Breast epithelium (tissue), 4 donors: ENCODE measurements around the gene RNH1. TPM values are rescaled to one million over a fixed set of nuclear protein-coding genes. Genes with fewer than 3 reads are reported as not detected.

Source experiments
- DNase-seq, 2 donors: peaks; one replicate each; pipeline ENCODE4 v3.0.0-alpha.2; 2019; ENCODE audit warnings: low spot score in 2 of 2
- H3K27ac ChIP-seq, 2 donors: fragments of 200-600 bp; sonication (generic) in 1 of 2; one replicate each; pipeline ENCODE4 v1.5.1; 2016 to 2019; ENCODE audit warnings: mild to moderate bottlenecking in 1 of 2
- H3K27me3 ChIP-seq, 2 donors: fragments of 200-600 bp; sonication (generic) in 1 of 2; one replicate each; pipeline versions ENCODE4 v1.5.1 to v1.6.0; 2017 to 2019; ENCODE audit warnings: control low read depth in 1 of 2, mild to moderate bottlenecking in 1 of 2
- H3K36me3 ChIP-seq: fragments of 200-600 bp; one replicate; pipeline ENCODE4 v1.5.1; 2019
- H3K4me1 ChIP-seq, 2 donors: fragments of 200-600 bp; sonication (generic); one replicate each; pipeline ENCODE4 v1.5.1; 2016 to 2019; ENCODE audit warnings: control low read depth in 1 of 2
- H3K4me3 ChIP-seq, 3 donors: fragments of 200-600 bp; sonication (generic); 1 replicate in 2 of 3; 2 replicates in 1 of 3; pipeline ENCODE4 v1.5.1; 2016 to 2019; ENCODE audit warnings: mild to moderate bottlenecking in 3 of 3, moderate library complexity in 2 of 3
- H3K9me3 ChIP-seq, 2 donors: fragments of 200-600 bp; sonication (generic) in 1 of 2; one replicate each; pipeline ENCODE4 v1.5.1; 2016 to 2019; ENCODE audit warnings: control low read depth in 1 of 2
- POLR2A ChIP-seq: fragments of 450-650 bp; IDR thresholded peaks from one replicate; pipeline ENCODE4 v1.6.1; 2016; ENCODE audit warnings: antibody characterized with exemption, mild to moderate bottlenecking, moderate library complexity
- POLR2AphosphoS5 ChIP-seq, 3 donors: sonication (generic); formaldehyde crosslinking; IDR thresholded peaks; one replicate each; pipeline ENCODE4 v1.6.1; 2017; ENCODE audit warnings: antibody characterized with exemption in 3 of 3
- intact Hi-C: fragments of 100-400 bp; cut with DNase I; formaldehyde crosslinking; loops from one replicate; pipeline ENCODE4 v1.15.1; 2023; ENCODE audit warnings: low total_unique reads
- total RNA-seq, 3 donors: library from RNA; depleted of rRNA; stranded (reverse); fragments of >200 nt; gene quantifications; one replicate each; pipeline ENCODE4 v1.1.0, GENCODE V29; 2016
- TF ChIP-seq, protein P1 (sequence below), 3 donors: fragments of 450-650 bp; IDR thresholded peaks; one replicate each; pipeline ENCODE4 v1.5.1; 2016 to 2017; ENCODE audit warnings: antibody characterized with exemption in 3 of 3, mild to moderate bottlenecking in 3 of 3, moderate library complexity in 3 of 3

RNH1 gene
- total RNA-seq, 3 donors from 2014 or later: 139 to 249 (median 209) TPM

DNA sequence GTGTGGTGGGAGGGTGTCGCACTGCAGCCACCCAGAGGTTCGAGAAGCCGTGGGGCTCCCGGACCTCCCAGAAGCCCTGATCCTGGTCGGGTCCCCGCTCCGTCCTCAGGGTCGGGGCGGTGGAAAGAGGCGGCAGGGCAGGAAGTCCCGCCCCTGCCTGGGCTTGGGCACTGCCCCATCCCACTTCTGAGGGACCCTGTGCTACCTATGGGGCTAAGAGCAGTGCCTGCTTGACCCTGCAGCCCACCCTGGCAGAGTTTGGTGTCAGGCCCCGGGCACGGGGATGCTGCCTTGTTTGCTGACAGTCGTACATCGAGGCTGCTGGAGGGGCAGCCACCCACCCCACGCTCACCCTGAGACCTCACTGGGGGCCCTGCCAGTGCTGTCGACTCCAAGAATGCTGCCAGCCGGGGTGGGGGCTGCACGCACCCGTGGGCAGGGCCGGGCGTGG lies 19.4 kb downstream of the RNH1 start:
- intact Hi-C loops: no loop called here
- TF ChIP-seq, protein P1, sequence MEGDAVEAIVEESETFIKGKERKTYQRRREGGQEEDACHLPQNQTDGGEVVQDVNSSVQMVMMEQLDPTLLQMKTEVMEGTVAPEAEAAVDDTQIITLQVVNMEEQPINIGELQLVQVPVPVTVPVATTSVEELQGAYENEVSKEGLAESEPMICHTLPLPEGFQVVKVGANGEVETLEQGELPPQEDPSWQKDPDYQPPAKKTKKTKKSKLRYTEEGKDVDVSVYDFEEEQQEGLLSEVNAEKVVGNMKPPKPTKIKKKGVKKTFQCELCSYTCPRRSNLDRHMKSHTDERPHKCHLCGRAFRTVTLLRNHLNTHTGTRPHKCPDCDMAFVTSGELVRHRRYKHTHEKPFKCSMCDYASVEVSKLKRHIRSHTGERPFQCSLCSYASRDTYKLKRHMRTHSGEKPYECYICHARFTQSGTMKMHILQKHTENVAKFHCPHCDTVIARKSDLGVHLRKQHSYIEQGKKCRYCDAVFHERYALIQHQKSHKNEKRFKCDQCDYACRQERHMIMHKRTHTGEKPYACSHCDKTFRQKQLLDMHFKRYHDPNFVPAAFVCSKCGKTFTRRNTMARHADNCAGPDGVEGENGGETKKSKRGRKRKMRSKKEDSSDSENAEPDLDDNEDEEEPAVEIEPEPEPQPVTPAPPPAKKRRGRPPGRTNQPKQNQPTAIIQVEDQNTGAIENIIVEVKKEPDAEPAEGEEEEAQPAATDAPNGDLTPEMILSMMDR (IDR thresholded peaks at IDR 0.05): no peak
- TF ChIP-seq POLR2AphosphoS5 (IDR thresholded peaks at IDR 0.05) (no peak), POLR2A (no peak)
- Histone ChIP-seq H3K4me3 (no peak overlapping the region), H3K27me3 (no peaks in the 10 kb centered on the region), H3K4me1 (no peaks in the 10 kb centered on the region), H3K27ac (no peak overlapping the region), H3K9me3 (no peaks in the 10 kb centered on the region), H3K36me3 (no peaks in the 10 kb centered on the region)
- no peak for DNase-seq

DNA sequence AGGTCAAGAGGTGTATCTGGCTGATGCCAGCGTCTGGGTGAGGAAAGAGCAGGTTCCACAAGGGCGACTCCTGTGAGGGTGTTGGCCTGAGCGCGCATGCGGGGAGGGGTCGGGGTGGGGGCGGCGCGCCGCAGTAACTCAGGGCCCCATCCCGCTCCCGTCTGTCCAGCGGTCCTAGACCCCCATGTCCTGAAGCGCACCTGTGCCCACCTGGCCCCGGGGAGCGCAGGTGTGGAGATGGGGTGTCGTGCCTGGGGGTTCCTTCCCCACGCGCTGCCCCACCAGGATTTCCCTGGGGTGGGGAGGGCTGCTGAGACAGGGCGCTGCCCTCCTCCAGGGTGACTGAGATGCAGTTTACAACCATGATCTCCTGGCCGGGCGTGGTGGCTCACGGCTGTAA lies 20.9 kb downstream of the RNH1 start:
- TF ChIP-seq POLR2A (no peak), POLR2AphosphoS5 (IDR thresholded peaks at IDR 0.05) (no peak)
- TF ChIP-seq, protein P1 (IDR thresholded peaks at IDR 0.05): no peak
- DNase-seq: no peak
- intact Hi-C loops: no loop called here

DNA sequence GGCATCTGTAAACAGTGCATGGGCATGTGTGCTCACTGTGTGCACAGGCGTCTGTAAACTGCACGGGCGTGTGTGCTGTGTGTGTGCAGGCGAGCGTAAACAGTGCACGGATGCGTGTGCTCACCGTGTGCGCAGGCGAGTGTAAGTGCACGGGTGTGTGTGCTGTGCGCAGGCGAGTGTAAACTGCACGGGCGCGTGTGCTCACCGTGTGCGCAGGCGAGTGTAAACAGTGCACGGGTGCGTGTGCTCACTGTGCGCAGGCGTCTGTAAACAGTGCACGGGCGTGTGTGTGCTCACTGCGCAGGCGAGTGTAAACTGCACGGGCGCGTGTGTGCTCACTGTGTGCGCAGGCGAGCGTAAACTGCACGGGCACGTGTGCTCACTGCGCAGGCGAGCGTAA lies 22.4 kb downstream of the RNH1 start:
- TF ChIP-seq, protein P1 (IDR thresholded peaks at IDR 0.05): no peak
- TF ChIP-seq POLR2A (no peak), POLR2AphosphoS5 (IDR thresholded peaks at IDR 0.05) (no peak)
- no peaks in the 10 kb centered on the region for H3K27me3 ChIP-seq
- intact Hi-C loops: no loop called here
- DNase-seq: no peak
- no peaks in the 10 kb centered on the region for H3K9me3 ChIP-seq
- no peak overlapping the region for H3K4me3 ChIP-seq
- H3K4me1 ChIP-seq: no peaks in the 10 kb centered on the region
- H3K36me3 ChIP-seq: no peaks in the 10 kb centered on the region
- H3K27ac ChIP-seq: no peak overlapping the region

More for the DNA sequence above, 20.9 kb downstream of the RNH1 start:
- no peak overlapping the region for H3K4me3 ChIP-seq
- H3K36me3 ChIP-seq: no peaks in the 10 kb centered on the region
- H3K27me3 ChIP-seq: no peaks in the 10 kb centered on the region
- H3K27ac ChIP-seq: no peak overlapping the region
- H3K4me1 ChIP-seq: no peaks in the 10 kb centered on the region
- no peaks in the 10 kb centered on the region for H3K9me3 ChIP-seq

DNA sequence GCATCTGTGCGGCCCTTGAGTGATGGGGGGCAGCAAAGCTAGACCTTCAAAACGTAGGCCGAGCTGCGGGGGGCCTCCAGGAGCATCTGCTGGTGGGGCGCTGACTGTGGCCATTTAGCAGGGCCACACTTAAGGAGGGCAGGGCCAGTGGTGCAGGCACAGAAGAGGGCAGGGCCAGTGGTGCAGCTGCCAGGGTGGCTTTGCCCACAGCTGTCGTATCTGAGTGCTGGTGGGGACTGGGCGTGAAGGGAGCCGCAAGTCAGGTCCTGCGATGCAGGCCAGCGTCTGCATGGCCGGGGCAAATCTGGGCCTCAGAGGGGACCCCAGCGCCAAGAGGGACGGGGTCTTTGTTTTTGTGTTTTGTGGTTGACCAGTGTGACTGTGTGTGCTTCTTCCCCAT lies 27.7 kb downstream of the RNH1 start:
- Histone ChIP-seq H3K4me1 (no peaks in the 10 kb centered on the region), H3K27me3 (no peaks in the 10 kb centered on the region), H3K4me3 (no peak overlapping the region), H3K36me3 (no peaks in the 10 kb centered on the region), H3K9me3 (no peaks in the 10 kb centered on the region), H3K27ac (no peak overlapping the region)
- intact Hi-C loops: no loop called here
- no peak for DNase-seq
- TF ChIP-seq POLR2A (no peak), POLR2AphosphoS5 (IDR thresholded peaks at IDR 0.05) (no peak)
- TF ChIP-seq, protein P1 (IDR thresholded peaks at IDR 0.05): no peak

DNA sequence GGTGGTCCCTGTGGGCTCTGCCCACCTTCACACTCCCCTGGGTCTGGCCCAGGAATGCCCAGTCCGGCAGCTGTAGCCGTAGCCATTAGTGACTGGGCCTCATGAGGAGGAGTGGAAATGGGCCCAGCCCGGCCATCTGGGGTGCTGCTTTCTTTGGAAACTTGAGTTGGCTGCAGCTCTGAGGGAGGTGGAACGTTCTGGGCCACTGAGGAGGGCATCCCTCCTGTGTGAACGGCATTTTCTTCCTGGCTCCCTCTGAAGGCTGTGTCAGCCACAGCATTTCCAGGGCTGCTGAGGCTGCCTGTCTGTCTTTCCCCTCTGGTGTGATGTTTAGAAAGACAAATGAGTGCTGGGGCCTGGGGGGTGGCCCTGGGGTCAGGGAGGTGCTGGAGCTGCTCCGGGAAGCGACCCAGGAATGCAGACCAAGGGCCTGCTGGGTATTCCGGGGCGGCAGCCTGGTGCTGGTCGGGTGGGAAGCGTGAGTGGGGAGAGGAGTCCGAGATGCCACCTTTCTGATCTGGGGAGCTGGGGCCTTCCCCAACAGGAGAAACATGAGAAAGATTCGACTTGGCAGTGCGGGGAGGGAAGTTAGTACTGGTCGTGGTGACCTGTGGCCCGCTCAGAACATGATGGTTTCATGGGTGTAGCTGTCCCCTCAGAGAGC lies 29.9 kb downstream of the RNH1 start:
- TF ChIP-seq, protein P1 (IDR thresholded peaks at IDR 0.05): no peak
- Histone ChIP-seq H3K4me3 (no peak overlapping the region), H3K27me3 (no peaks in the 10 kb centered on the region), H3K9me3 (no peaks in the 10 kb centered on the region), H3K4me1 (no peaks in the 10 kb centered on the region), H3K36me3 (no peaks in the 10 kb centered on the region), H3K27ac (no peak overlapping the region)
- no peak for DNase-seq
- intact Hi-C loops: no loop called here
